NCI-H526 (cell line): ENCODE results near the gene DISP3.

ENCODE experiments used
- DNase-seq, 2 experiments: peaks; one replicate each; lab custom pipeline; 2025; lab: John Stamatoyannopoulos, UW

Gene DISP3

GRCh38 chr1:11486231-11487009 lies 7.5 kb downstream of the DISP3 start:
- no peak for DNase-seq

GRCh38 chr1:11487196-11487751 lies 8.3 kb downstream of the DISP3 start:
- no peak for DNase-seq

- no peak for DNase-seq
Measured at GRCh38 chr1:11488201-11488770, 9.3 kb downstream of the DISP3 start.

- DNase-seq = no peak
Measured at GRCh38 chr1:11488966-11489625, 10.1 kb downstream of the DISP3 start.

- DNase-seq = no peak
Measured at GRCh38 chr1:11492235-11492634, 13.3 kb downstream of the DISP3 start.

GRCh38 chr1:11493972-11494655 lies 15.2 kb downstream of the DISP3 start:
- DNase-seq = no peak

GRCh38 chr1:11494771-11495170 lies 15.8 kb downstream of the DISP3 start:
- no peak for DNase-seq

- DNase-seq = no peak
Measured at GRCh38 chr1:11495579-11495978, 16.6 kb downstream of the DISP3 start.

GRCh38 chr1:11496551-11497080 lies 17.7 kb downstream of the DISP3 start:
- DNase-seq = no peak

GRCh38 chr1:11498956-11499594 lies 20.1 kb downstream of the DISP3 start:
- DNase-seq = no peak

- DNase-seq = no peak
Measured at GRCh38 chr1:11499601-11500331, 20.8 kb downstream of the DISP3 start.

- no peak for DNase-seq
Measured at GRCh38 chr1:11500881-11501280, 21.9 kb downstream of the DISP3 start.

GRCh38 chr1:11501491-11501897 lies 22.5 kb downstream of the DISP3 start:
- DNase-seq = no peak

- DNase-seq = no peak
Measured at GRCh38 chr1:11501906-11502485, 23.0 kb downstream of the DISP3 start.

GRCh38 chr1:11502516-11502915 lies 23.6 kb downstream of the DISP3 start:
- no peak for DNase-seq

GRCh38 chr1:11504599-11504998 lies 25.6 kb downstream of the DISP3 start:
- no peak for DNase-seq

GRCh38 chr1:11505591-11506538 lies 26.9 kb downstream of the DISP3 start:
- no peak for DNase-seq

GRCh38 chr1:11507309-11507708 lies 28.4 kb downstream of the DISP3 start:
- DNase-seq = no peak

- DNase-seq = no peak
Measured at GRCh38 chr1:11513681-11514080, 34.7 kb downstream of the DISP3 start.
